Peyer's patch (tissue), 4 donors: ENCODE results near the gene FANCE.

Experiments
- POLR2A ChIP-seq, 2 donors: fragments of 450-650 bp; IDR thresholded peaks; one replicate each; pipeline ENCODE4 v1.5.1; 2017; ENCODE audit warnings: antibody characterized with exemption in 2 of 2, mild to moderate bottlenecking in 2 of 2, moderate library complexity in 2 of 2
- TF ChIP-seq, protein P1 (sequence below), 6 experiments: fragments of 450-650 bp in 4 of 6; fragments of 200-600 bp in 2 of 6; sonication (generic) in 1 of 6; IDR thresholded peaks; one replicate each; pipeline ENCODE4 v1.5.1; 2017 to 2019; ENCODE audit warnings: antibody characterized with exemption in 6 of 6, mild to moderate bottlenecking in 3 of 6, moderate library complexity in 1 of 6

DNA sequence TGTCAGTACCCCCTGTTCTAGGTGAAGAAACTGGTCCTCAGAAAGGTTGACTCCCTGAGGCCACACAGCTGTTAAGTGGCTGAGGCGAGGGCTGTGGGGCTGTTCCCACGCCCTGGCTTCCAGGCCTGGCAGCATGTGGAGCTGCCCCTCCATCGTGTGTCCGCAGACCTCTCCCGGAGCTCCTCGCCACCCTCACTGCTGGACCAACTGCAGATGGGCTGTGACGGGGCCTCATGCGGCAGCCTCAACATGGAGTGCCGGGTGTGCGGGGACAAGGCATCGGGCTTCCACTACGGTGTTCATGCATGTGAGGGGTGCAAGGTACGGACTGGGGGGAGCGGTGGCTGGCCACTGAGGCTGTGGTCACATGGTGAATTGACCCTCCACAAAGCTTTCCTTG, 32.2 kb upstream of the FANCE start:
- no peak for TF ChIP-seq POLR2A (IDR thresholded peaks at IDR 0.05)
- TF ChIP-seq, protein P1, sequence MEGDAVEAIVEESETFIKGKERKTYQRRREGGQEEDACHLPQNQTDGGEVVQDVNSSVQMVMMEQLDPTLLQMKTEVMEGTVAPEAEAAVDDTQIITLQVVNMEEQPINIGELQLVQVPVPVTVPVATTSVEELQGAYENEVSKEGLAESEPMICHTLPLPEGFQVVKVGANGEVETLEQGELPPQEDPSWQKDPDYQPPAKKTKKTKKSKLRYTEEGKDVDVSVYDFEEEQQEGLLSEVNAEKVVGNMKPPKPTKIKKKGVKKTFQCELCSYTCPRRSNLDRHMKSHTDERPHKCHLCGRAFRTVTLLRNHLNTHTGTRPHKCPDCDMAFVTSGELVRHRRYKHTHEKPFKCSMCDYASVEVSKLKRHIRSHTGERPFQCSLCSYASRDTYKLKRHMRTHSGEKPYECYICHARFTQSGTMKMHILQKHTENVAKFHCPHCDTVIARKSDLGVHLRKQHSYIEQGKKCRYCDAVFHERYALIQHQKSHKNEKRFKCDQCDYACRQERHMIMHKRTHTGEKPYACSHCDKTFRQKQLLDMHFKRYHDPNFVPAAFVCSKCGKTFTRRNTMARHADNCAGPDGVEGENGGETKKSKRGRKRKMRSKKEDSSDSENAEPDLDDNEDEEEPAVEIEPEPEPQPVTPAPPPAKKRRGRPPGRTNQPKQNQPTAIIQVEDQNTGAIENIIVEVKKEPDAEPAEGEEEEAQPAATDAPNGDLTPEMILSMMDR (IDR thresholded peaks at IDR 0.05): no peak
